Measurements from ENCODE around the gene CCDC106. TPM values are rescaled to one million over a fixed set of nuclear protein-coding genes. Genes with fewer than 3 reads are reported as not detected.

CCDC106 gene
- polyA plus RNA-seq, 3 donors = 6.3 to 23.2 (median 17.8) TPM

DNA sequence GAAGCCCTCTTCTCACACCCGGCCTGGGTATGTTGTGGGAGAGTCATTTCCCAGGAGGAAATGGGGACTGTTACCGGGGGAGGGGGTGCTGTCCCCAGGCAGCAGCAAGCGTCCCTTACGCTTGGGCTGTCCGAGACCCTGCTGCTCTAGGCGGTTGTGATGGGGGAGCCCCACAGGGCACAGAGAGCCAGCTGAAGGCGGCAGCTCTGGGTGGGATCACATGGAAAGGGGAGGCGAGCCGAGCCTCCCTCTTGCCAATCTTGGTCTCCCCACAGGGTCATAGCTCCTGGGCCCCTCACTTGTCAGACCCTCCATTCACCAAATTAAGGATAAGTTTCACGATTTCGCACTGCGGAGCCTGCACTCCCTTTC lies 49.0 kb downstream of the CCDC106 start:
- 85 to 90% (median 86%) methylated on average over 12 of the region's 12 CpGs for WGBS, 3 donors
- H3K27ac ChIP-seq (ENCODE audit: low read depth, low read length) = no peak overlapping the region

DNA sequence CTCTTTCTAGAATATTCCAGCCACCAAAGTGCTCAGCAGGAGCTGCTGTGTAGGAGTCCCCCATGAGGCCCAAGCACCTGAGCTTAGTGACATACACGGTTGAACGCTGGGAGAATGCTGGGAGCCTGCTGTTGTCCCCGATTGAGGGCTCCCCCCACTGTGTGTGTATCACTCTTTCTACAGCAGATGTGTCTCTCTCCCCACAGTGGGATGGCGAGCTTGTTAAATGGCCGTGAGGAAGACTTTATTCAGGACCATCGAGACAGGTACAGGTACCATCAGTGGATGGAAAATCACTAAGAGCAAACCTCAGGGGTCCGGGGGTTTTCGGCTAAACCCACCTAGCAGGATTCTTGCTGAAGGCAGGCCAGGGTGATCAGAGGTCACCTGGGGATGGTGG lies 49.7 kb downstream of the CCDC106 start:
- WGBS, 3 donors = 90 to 95% (median 92%) methylated on average over 8 of the region's 8 CpGs
- no peak overlapping the region for H3K27ac ChIP-seq (ENCODE audit: low read depth, low read length)

GRCh38 chr19:55698256-55698655 lies 50.2 kb downstream of the CCDC106 start:
- WGBS, 3 donors = 95 to 98% (median 97%) methylated on average over 17 of the region's 17 CpGs
- no peak overlapping the region for H3K27ac ChIP-seq (ENCODE audit: low read depth, low read length)

- 82 to 85% (median 85%) methylated on average over 11 of the region's 11 CpGs for WGBS, 3 donors
- H3K27ac ChIP-seq (ENCODE audit: low read depth, low read length) = no peak overlapping the region
These were observed 51.2 kb downstream of the CCDC106 start for GRCh38 chr19:55699221-55699620.

- WGBS, 3 donors = 93 to 95% (median 95%) methylated on average over 12 of the region's 12 CpGs
- no peak overlapping the region for H3K27ac ChIP-seq (ENCODE audit: low read depth, low read length)
These were observed 52.8 kb downstream of the CCDC106 start for GRCh38 chr19:55700813-55701212.

DNA sequence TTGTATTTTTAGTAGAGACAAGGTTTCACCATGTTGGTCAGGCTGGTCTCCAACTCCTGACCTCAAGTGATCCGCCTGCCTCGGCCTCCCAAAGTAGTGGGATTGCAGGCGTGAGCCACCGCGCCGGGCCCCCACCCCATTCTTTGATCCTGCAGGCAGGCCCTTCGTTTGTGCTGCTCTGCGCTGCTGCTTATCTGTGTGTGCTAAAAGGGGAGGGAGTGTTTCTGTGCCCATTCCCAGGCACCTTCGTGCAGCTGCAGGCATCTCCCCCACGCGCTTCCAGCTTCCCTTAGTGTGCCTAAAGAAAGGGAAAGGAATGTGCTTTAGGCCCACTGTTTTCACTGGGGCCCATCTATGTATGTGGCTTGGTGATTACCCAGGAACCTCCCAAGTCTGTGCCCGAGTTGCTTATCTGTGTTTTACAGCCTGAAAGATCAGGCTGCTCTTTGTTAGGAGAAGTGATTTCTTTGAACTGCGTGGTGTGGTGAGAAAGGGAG lies 54.2 kb downstream of the CCDC106 start:
- WGBS, 3 donors = 26 to 79% (median 77%) methylated on average over 13 of the region's 13 CpGs
- H3K27ac ChIP-seq (ENCODE audit: low read depth, low read length) = no peak overlapping the region

Other genes starting within 250 kb of the CCDC106 start
- 1 to 10 TPM; 2.9 to 9.3 (median 7.4) TPM for gene UBE2S, start 240.4 kb upstream of the CCDC106 start, polyA plus RNA-seq
- gene SHISA7, start 204.9 kb upstream of the CCDC106 start, polyA plus RNA-seq = under 1 TPM in 2 of 3 donors, not detected in 1; 0.07 to 0.11 TPM
- gene ISOC2, start 186.6 kb upstream of the CCDC106 start, polyA plus RNA-seq = 100 to 1,000 TPM in 1 of 3 donors, 10 to 100 TPM in 2; 57.7 to 135 (median 79.6) TPM
- gene C19orf85, start 183.5 kb upstream of the CCDC106 start, polyA plus RNA-seq = not detected
- 1 to 10 TPM; 1.9 to 5.6 (median 4.0) TPM for gene ZNF628, start 171.6 kb upstream of the CCDC106 start, polyA plus RNA-seq
- gene NAT14, start 163.0 kb upstream of the CCDC106 start, polyA plus RNA-seq = 10 to 100 TPM in 1 of 3 donors, 1 to 10 TPM in 2; 4.4 to 10.2 (median 7.7) TPM
- gene SSC5D, start 159.8 kb upstream of the CCDC106 start, polyA plus RNA-seq = 1 to 10 TPM in 2 of 3 donors, under 1 TPM in 1; 0.28 to 9.4 (median 3.9) TPM
- under 1 TPM in 2 of 3 donors, not detected in 1; 0.12 to 0.90 TPM for gene SBK2, start 111.1 kb upstream of the CCDC106 start, polyA plus RNA-seq
- 1 to 10 TPM in 2 of 3 donors, under 1 TPM in 1; 0.29 to 1.6 (median 1.2) TPM for gene SBK3, start 102.7 kb upstream of the CCDC106 start, polyA plus RNA-seq
- gene ZNF579, start 67.4 kb upstream of the CCDC106 start, polyA plus RNA-seq = 1 to 10 TPM; 3.7 to 7.8 (median 7.2) TPM
- 1 to 10 TPM; 6.8 to 9.7 (median 8.4) TPM for gene FIZ1, start 48.7 kb upstream of the CCDC106 start, polyA plus RNA-seq
- gene ZNF524, start 47.9 kb upstream of the CCDC106 start, polyA plus RNA-seq = 10 to 100 TPM; 27.9 to 60.9 (median 35.5) TPM
- 1 to 10 TPM; 3.8 to 6.8 (median 4.7) TPM for gene ZNF865, start 42.6 kb upstream of the CCDC106 start, polyA plus RNA-seq
- 1 to 10 TPM; 2.6 to 7.0 (median 5.2) TPM for gene ZNF784, start 23.6 kb upstream of the CCDC106 start, polyA plus RNA-seq
- 10 to 100 TPM; 17.9 to 41.2 (median 26.1) TPM for gene ZNF580, start 7.2 kb upstream of the CCDC106 start, polyA plus RNA-seq
- 10 to 100 TPM; 14.3 to 24.5 (median 18.1) TPM for gene ZNF581, start 4.6 kb upstream of the CCDC106 start, polyA plus RNA-seq
- gene U2AF2, start 6.8 kb downstream of the CCDC106 start, polyA plus RNA-seq = 100 to 1,000 TPM in 1 of 3 donors, 10 to 100 TPM in 2; 54.3 to 122 (median 95.0) TPM
- gene EPN1, start 27.0 kb downstream of the CCDC106 start, polyA plus RNA-seq = 100 to 1,000 TPM in 1 of 3 donors, 10 to 100 TPM in 2; 71.6 to 117 (median 89.0) TPM
- not detected for gene NLRP9, start 90.2 kb downstream of the CCDC106 start, polyA plus RNA-seq
- gene RFPL4A, start 110.9 kb downstream of the CCDC106 start, polyA plus RNA-seq = not detected
- gene RFPL4AL1, start 120.9 kb downstream of the CCDC106 start, polyA plus RNA-seq = not detected
- under 1 TPM in 1 of 3 donors, not detected in 2; 0.03 TPM for gene NLRP11, start 183.8 kb downstream of the CCDC106 start, polyA plus RNA-seq
- gene NLRP4, start 188.3 kb downstream of the CCDC106 start, polyA plus RNA-seq = not detected